Hepatocyte (in vitro differentiated cells): Measurements from ENCODE around the gene RBM17.

Experiments used
- CTCF ChIP-seq: fragments of 200-600 bp; sonication (generic); IDR thresholded peaks from 2 replicates; pipeline ENCODE4 v1.5.1; 2016; ENCODE audit warnings: antibody characterized with exemption, mild to moderate bottlenecking; ENCODE audit not compliant: poor library complexity
- EZH2 ChIP-seq: fragments of 200-600 bp; sonication (generic); IDR thresholded peaks from 2 replicates; pipeline ENCODE4 v1.6.1; 2016; ENCODE audit warnings: antibody characterized with exemption, mild to moderate bottlenecking, borderline replicate concordance

- TF ChIP-seq EZH2 (no peak), CTCF (no peak)
These were observed 73.1 kb downstream of the RBM17 start for GRCh38 chr10:6161921-6162320.
